Fibroblast of lung (primary cell): Measurements from ENCODE around the gene AQP12B. TPM values are rescaled to one million over a fixed set of nuclear protein-coding genes. Genes with fewer than 3 reads are reported as not detected.

Experiments used
- DNase-seq, 2 donors: peaks; one replicate each; pipeline versions ENCODE4 v3.0.0 to v3.0.0-alpha.2; 2010; ENCODE audit warnings: low read depth in 2 of 2
- H2AFZ ChIP-seq: 2 replicates; pipeline ENCODE4 v1.5.1; 2012; ENCODE audit warnings: low read length, control low read depth, inconsistent platforms
- H3K27ac ChIP-seq: 2 replicates; pipeline ENCODE4 v1.5.1; 2011; ENCODE audit warnings: low read length, control low read depth; ENCODE audit not compliant: insufficient read depth
- H3K27me3 ChIP-seq: 2 replicates; pipeline ENCODE4 v1.5.1; 2011; ENCODE audit warnings: mild to moderate bottlenecking, low read length; ENCODE audit not compliant: control insufficient read depth, insufficient read depth
- H3K36me3 ChIP-seq: 2 replicates; pipeline ENCODE4 v1.5.1; 2011; ENCODE audit warnings: low read length; ENCODE audit not compliant: control insufficient read depth, insufficient read depth
- H3K4me1 ChIP-seq: 2 replicates; pipeline ENCODE4 v1.5.1; 2011; ENCODE audit warnings: low read length; ENCODE audit not compliant: control insufficient read depth, insufficient read depth; ENCODE audit errors: extremely low read depth
- H3K4me2 ChIP-seq: 2 replicates; pipeline ENCODE4 v1.5.1; 2011; ENCODE audit warnings: low read length, control low read depth; ENCODE audit not compliant: insufficient read depth; ENCODE audit errors: extremely low read depth
- H3K4me3 ChIP-seq, 4 experiments: fragments of 200-600 bp in 1 of 4; sonication (generic) in 1 of 4; replicated peaks in 1 of 4; 2 replicates each; pipeline ENCODE4 v1.5.1; 2011 to 2016; ENCODE audit warnings: low read length in 4 of 4, low read depth in 3 of 4, mild to moderate bottlenecking in 3 of 4, control low read depth in 2 of 4, inconsistent platforms in 1 of 4, mixed read lengths in 1 of 4; ENCODE audit not compliant: insufficient read depth in 1 of 4; ENCODE audit errors: control extremely low read depth in 1 of 4
- H3K79me2 ChIP-seq: 2 replicates; pipeline ENCODE4 v1.5.1; 2012; ENCODE audit warnings: mild to moderate bottlenecking, low read length, inconsistent platforms; ENCODE audit not compliant: control insufficient read depth, insufficient read depth
- H3K9ac ChIP-seq: 2 replicates; pipeline ENCODE4 v1.5.1; 2011; ENCODE audit warnings: mild to moderate bottlenecking, low read length, control low read depth; ENCODE audit not compliant: insufficient read depth
- H3K9me3 ChIP-seq: 2 replicates; pipeline ENCODE4 v1.5.1; 2012; ENCODE audit warnings: low read depth, low read length; ENCODE audit not compliant: control insufficient read depth, insufficient read depth
- H4K20me1 ChIP-seq: 2 replicates; pipeline ENCODE4 v1.5.1; 2011; ENCODE audit warnings: low read length; ENCODE audit not compliant: control insufficient read depth, insufficient read depth; ENCODE audit errors: extremely low read depth
- EZH2 ChIP-seq: IDR thresholded peaks from 2 replicates; pipeline ENCODE4 v1.5.1; 2012; ENCODE audit warnings: low read length, control low read depth, mild to moderate bottlenecking; ENCODE audit errors: missing control alignments
- polyA plus RNA-seq, 2 donors: library from polyadenylated mRNA; depleted of rRNA in 1 of 2; stranded (reverse) in 1 of 2; unstranded in 1 of 2; fragments of >200 nt; gene quantifications; 2 replicates each; pipeline ENCODE4 v1.2.1, GENCODE V29; 2011 to 2012; ENCODE audit warnings: missing spikeins in 1 of 2
- total RNA-seq: library from RNA; depleted of rRNA; stranded (reverse); fragments of >200 nt; gene quantifications from 2 replicates; pipeline ENCODE4 v1.2.1, GENCODE V29; 2014
- TF ChIP-seq, protein P1 (sequence below), 2 donors: IDR thresholded peaks in 1 of 2; conservative IDR thresholded peaks in 1 of 2; 1 replicate in 1 of 2; 2 replicates in 1 of 2; pipeline ENCODE4 v1.5.1; 2011 to 2012; ENCODE audit warnings: low read length in 2 of 2, control low read depth in 1 of 2, inconsistent platforms in 1 of 2, low read depth in 1 of 2, mild to moderate bottlenecking in 1 of 2

The AQP12B gene
- total and polyA plus RNA-seq, 2 donors (not counting 1 experiment from before 2014, with no cell fraction given), result not detected

- Histone ChIP-seq H3K9me3 (no peaks in the 10 kb centered on the region), H3K4me3 (no peak overlapping the region), H2AFZ (no peak overlapping the region), H3K27me3 (peaks cover 9% of the 10 kb centered on the region), H3K79me2 (no peaks in the 10 kb centered on the region), H3K4me1 (no peaks in the 10 kb centered on the region), H3K36me3 (no peaks in the 10 kb centered on the region), H3K9ac (no peak overlapping the region), H4K20me1 (no peaks in the 10 kb centered on the region), H3K27ac (no peak overlapping the region), H3K4me2 (no peak overlapping the region)
- no peak for DNase-seq
- TF ChIP-seq, protein P1, sequence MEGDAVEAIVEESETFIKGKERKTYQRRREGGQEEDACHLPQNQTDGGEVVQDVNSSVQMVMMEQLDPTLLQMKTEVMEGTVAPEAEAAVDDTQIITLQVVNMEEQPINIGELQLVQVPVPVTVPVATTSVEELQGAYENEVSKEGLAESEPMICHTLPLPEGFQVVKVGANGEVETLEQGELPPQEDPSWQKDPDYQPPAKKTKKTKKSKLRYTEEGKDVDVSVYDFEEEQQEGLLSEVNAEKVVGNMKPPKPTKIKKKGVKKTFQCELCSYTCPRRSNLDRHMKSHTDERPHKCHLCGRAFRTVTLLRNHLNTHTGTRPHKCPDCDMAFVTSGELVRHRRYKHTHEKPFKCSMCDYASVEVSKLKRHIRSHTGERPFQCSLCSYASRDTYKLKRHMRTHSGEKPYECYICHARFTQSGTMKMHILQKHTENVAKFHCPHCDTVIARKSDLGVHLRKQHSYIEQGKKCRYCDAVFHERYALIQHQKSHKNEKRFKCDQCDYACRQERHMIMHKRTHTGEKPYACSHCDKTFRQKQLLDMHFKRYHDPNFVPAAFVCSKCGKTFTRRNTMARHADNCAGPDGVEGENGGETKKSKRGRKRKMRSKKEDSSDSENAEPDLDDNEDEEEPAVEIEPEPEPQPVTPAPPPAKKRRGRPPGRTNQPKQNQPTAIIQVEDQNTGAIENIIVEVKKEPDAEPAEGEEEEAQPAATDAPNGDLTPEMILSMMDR (conservative IDR thresholded peaks at IDR 0.05 in 1 of 2, IDR thresholded peaks at IDR 0.05 in 1 of 2; ENCODE audit: low read depth in 1 of 2, low read length in 2 of 2), result no peak
- TF ChIP-seq EZH2, result no peak
Observed at GRCh38 chr2:240712121-240712520, 29.4 kb upstream of the AQP12B start.

DNA sequence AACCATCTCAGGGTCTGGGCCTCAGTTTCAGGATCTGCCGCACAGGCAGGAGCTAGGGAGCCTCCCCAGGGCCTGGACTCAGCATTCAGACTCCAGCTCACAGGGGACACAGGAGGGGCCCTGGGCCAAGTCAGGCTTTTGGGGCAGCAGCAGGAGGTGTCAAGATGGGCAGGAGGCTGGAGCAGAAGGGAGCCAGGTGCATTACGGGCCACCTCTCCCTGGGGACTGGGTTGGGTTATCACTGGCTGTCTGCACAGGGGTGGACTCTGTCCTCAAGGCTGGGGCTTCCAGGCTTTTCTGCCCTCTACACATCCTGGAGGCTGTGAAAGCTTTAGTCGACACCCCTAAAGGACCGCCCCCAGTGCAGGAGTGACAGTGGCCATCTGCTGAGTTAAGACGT, 29.0 kb upstream of the AQP12B start:
- Histone ChIP-seq H3K9me3 (no peaks in the 10 kb centered on the region), H3K4me3 (no peak overlapping the region), H3K27ac (no peak overlapping the region), H2AFZ (no peak overlapping the region), H3K4me2 (no peak overlapping the region), H3K4me1 (no peaks in the 10 kb centered on the region), H3K27me3 (peaks cover 9% of the 10 kb centered on the region), H3K79me2 (no peaks in the 10 kb centered on the region), H4K20me1 (no peaks in the 10 kb centered on the region), H3K9ac (no peak overlapping the region), H3K36me3 (no peaks in the 10 kb centered on the region)
- DNase-seq, result no peak
- TF ChIP-seq EZH2, result no peak
- TF ChIP-seq, protein P1 (conservative IDR thresholded peaks at IDR 0.05 in 1 of 2, IDR thresholded peaks at IDR 0.05 in 1 of 2; ENCODE audit: low read depth in 1 of 2, low read length in 2 of 2), result no peak

- TF ChIP-seq, protein P1 (conservative IDR thresholded peaks at IDR 0.05 in 1 of 2, IDR thresholded peaks at IDR 0.05 in 1 of 2; ENCODE audit: low read depth in 1 of 2, low read length in 2 of 2), result no peak
- TF ChIP-seq EZH2, result no peak
- Histone ChIP-seq H3K4me2 (no peak overlapping the region), H3K4me3 (no peak overlapping the region), H3K9ac (no peak overlapping the region), H3K79me2 (no peaks in the 10 kb centered on the region), H3K36me3 (no peaks in the 10 kb centered on the region), H3K27me3 (peaks cover 13% of the 10 kb centered on the region), H3K4me1 (no peaks in the 10 kb centered on the region), H2AFZ (no peak overlapping the region), H4K20me1 (no peaks in the 10 kb centered on the region), H3K27ac (no peak overlapping the region), H3K9me3 (no peaks in the 10 kb centered on the region)
- no peak for DNase-seq
Observed at GRCh38 chr2:240711296-240711695, 28.6 kb upstream of the AQP12B start.
